Measurements from ENCODE around the gene KMT2A. TPM values are rescaled to one million over a fixed set of nuclear protein-coding genes. Genes with fewer than 3 reads are reported as not detected.
"Not testable (repeated sequence)": the region's sequence is repeated elsewhere in the genome, so short reads cannot be mapped to it uniquely, and the experiment has no call there.

Gene KMT2A
- total RNA-seq, 1 experiment from 2014 or later: 20.6 TPM

DNA sequence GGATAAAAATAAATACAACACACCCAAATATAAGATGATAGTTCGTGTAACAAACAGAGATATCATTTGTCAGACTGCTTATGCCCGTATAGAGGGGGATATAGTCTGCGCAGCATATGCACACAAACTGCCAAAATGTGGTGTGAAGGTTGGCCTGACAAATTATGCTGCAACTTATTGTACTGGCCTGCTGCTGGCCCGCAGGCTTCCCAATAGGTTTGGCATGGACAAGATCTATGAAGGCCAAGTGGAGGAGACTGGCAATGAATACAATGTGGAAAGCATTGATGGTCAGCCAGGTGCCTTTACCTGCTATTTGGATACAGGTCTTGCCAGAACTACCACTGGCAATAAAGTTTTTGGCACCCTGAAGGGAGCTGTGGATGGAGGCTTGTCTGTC, 124.5 kb downstream of the KMT2A start:
- H3K4me3 ChIP-seq (ENCODE audit: insufficient read depth, low read depth, low read length): no peak overlapping the region
- H3K27me3 ChIP-seq (ENCODE audit: control insufficient read depth, insufficient read depth, low read length): no peaks in the 10 kb centered on the region
- no peaks in the 10 kb centered on the region for H3K36me3 ChIP-seq (replicated peaks; ENCODE audit: control insufficient read depth, insufficient read depth, low read length)
- no peak for DNase-seq

DNA sequence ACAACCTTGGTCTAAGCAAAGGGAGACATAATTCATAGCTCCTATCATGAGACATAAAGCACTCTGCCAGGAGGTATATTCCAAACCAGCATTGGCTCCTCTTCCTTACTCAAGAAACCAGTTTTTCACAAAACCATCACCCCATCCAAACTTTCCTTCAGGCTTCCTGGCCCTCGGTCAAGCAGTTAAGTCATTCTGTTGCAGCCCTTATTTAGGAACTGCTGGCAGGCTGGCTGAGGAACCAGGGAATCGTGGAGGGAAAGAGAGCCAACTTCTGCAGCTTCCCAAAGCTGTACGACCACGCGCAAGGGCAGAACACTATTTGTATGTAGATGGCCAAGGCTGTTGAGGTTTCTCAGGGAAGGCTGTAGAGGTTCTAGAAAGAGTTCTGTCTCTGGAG, 128.8 kb downstream of the KMT2A start:
- H3K27me3 ChIP-seq (ENCODE audit: control insufficient read depth, insufficient read depth, low read length): no peaks in the 10 kb centered on the region
- no peaks in the 10 kb centered on the region for H3K36me3 ChIP-seq (replicated peaks; ENCODE audit: control insufficient read depth, insufficient read depth, low read length)
- H3K4me3 ChIP-seq (ENCODE audit: insufficient read depth, low read depth, low read length): no peak overlapping the region
- peak; percentile 20 for DNase-seq

DNA sequence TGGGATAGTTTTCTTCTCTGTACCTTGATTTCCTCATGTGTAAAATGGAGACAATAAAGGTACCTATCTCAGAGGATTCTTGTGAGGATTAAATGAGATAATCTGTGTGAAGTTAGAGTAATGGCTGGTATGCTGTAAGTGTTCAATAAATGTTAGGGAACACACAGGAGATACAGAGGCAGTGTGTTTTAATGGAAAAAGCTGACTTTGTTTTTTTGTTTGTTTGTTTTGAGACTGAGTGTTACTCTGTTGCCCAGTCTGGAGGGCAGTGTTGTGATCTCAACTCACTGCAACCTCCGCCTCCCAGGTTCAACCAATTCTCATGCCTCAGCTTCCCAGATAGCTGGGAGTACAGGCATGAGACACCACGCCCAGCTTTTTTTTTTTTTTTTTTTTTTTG, 133.4 kb downstream of the KMT2A start:
- Histone ChIP-seq H3K36me3 (replicated peaks; ENCODE audit: control insufficient read depth, insufficient read depth, low read length) (no peaks in the 10 kb centered on the region), H3K4me3 (ENCODE audit: insufficient read depth, low read depth, low read length) (no peak overlapping the region), H3K27me3 (ENCODE audit: control insufficient read depth, insufficient read depth, low read length) (no peaks in the 10 kb centered on the region)
- DNase-seq: no peak

DNA sequence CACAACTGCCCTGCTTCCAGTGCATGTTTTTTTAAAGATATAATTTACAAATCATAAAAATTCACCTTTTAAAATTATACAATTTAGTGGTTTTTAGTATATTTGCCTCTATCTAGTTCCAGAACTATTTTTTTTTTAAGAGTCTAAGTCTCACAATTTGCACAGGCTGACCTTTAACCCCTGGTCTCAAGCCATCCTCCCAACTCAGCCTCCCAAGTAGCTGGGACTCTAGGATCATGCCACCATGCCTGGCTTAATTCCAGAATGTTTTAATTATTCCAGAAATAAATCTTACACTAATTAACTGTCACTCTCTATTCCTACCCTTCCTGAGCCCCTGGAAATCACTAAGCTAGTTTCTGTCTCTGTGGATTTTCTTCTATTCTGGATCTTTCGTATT, 134.5 kb downstream of the KMT2A start:
- no peak overlapping the region for H3K4me3 ChIP-seq (ENCODE audit: insufficient read depth, low read depth, low read length)
- H3K36me3 ChIP-seq (replicated peaks; ENCODE audit: control insufficient read depth, insufficient read depth, low read length): no peaks in the 10 kb centered on the region
- DNase-seq: no peak
- H3K27me3 ChIP-seq (ENCODE audit: control insufficient read depth, insufficient read depth, low read length): no peaks in the 10 kb centered on the region

DNA sequence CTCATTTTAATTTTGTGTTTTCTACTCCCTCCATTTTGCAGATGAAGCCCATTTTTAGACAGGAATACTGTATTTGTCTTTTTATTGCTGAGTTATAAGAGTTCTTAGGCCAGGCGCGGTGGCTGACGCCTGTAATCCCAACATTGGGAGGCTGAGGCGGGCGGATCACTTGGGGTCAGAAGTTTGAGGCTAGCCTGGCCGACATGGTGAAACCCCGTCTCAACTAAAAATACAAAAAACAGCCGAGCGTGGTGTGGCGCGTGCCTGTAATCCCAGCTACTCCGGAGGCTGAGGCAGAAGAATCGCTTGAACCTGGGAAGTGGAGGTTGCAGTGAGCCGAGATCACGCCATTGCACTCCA, 135.4 kb downstream of the KMT2A start:
- not testable (repeated sequence) for DNase-seq; H3K36me3 ChIP-seq (replicated peaks; ENCODE audit: control insufficient read depth, insufficient read depth, low read length); H3K27me3 ChIP-seq (ENCODE audit: control insufficient read depth, insufficient read depth, low read length)
- H3K4me3 ChIP-seq (ENCODE audit: insufficient read depth, low read depth, low read length): peak overlapping the region; percentile 99

DNA sequence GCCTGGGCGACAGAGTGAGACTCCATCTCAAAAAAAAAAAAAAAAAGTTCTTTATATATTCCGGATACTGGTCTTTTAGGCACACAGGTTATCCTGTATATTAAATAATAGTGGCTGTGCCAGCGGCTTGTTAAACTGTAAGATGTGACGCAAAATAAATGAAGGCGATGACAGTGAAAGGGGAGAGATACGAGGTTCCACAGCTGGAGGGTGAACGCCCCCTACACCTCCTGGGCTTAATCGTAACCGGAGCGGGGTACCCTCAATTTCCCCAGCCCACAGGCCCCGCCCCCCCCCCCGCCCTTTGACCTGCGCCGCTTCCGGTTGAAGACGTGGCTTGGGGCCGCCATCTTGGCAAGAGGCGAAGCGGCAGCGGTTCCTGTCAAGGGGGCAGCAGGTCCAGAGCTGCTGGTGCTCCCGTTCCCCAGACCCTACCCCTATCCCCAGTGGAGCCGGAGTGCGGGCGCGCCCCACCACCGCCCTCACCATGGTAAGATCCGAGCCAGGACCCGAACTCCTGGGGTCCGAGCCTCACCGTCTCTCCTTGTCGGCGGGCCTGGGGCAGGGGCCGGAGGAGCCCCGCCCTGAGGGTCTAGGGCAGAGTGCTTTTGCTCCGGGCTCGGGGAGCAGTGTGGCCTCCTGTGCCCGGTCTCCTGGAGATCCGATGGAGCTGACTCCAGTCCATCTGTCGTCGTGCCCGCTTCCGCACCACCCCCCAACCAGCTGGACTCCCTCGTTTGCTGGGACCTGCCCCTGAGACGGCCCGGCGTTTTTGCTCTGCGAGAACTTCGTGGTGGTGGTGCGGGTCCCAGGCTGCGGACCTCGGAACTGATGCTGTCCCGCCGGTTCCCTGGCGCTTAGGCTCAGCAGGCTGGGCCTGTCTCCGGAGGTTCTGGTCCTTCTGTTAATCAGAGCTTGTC, 136.0 kb downstream of the KMT2A start, which contains the start of gene ARCN1:
ARCN1 (plus strand) TSS at position 349 of the 920 bp plus-strand sequence; CDS start at position 488, 139 bp downstream.
- H3K4me3 ChIP-seq (ENCODE audit: insufficient read depth, low read depth, low read length): peak within 1 kb of the TSS; percentile 99
- H3K27me3 ChIP-seq (ENCODE audit: control insufficient read depth, insufficient read depth, low read length): no peaks in the 10 kb centered on the region
- H3K36me3 ChIP-seq (replicated peaks; ENCODE audit: control insufficient read depth, insufficient read depth, low read length): no peaks in the 10 kb centered on the region
- peak; percentile 95 for DNase-seq

DNA sequence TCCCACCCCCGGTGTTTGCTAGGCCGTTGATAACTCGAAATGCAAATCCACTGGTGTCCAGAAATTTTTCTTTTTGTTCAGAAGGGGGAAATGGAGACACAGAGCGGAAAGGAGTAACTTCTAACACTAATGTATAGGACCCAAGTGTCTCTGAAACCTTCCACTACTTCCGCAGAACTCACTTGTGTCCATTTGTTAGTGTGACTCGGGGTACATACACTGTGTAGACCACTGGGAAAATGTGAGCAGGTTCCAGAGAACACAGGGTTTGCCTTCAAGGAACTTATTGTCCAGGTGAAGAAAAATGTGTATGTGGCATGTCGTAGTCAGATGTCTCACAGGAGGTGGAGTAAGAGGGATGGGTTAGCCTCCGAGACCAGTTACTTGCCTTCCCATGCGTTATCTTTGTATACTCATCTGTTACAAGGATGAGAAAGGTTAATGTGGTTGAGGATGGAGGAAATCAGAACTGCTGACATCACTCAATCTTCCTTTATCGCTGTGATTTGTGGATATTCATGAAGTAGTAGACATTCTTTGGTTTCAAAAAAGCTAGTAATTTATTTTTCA, 136.8 kb downstream of the KMT2A start:
- peak; percentile 39 for DNase-seq
- Histone ChIP-seq H3K27me3 (ENCODE audit: control insufficient read depth, insufficient read depth, low read length) (no peaks in the 10 kb centered on the region), H3K4me3 (ENCODE audit: insufficient read depth, low read depth, low read length) (peak overlapping the region; percentile 99)

DNA sequence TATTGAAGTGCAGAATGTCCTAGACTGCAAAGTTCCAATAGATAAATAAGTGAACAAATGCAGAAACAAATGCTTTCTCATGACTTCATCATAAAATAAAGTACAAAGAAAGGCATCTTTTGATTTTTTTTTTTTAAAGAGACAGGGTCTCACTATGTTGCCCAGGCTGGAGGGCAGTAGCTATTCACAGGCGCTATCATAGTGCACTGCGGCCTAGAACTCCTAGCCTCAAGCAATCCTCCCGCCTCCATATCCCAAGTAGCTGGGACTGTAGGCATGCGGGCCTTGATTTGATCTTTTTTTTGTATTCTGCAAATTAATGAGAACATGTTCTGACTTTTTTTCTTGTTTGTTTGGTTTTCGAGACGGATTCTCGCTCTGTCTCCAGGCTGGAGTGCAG, 138.3 kb downstream of the KMT2A start:
- Histone ChIP-seq H3K4me3 (ENCODE audit: insufficient read depth, low read depth, low read length) (no peak overlapping the region), H3K36me3 (replicated peaks; ENCODE audit: control insufficient read depth, insufficient read depth, low read length) (no peaks in the 10 kb centered on the region), H3K27me3 (ENCODE audit: control insufficient read depth, insufficient read depth, low read length) (no peaks in the 10 kb centered on the region)
- DNase-seq: no peak

More for the DNA sequence above, 136.8 kb downstream of the KMT2A start:
- H3K36me3 ChIP-seq (replicated peaks; ENCODE audit: control insufficient read depth, insufficient read depth, low read length): no peaks in the 10 kb centered on the region

Other genes starting within 250 kb of the KMT2A start
- not detected in 2 replicates for gene JAML, start 211.5 kb upstream of the KMT2A start, total RNA-seq (2014; rRNA removed; shearing (Covaris generic))
- 0.42 and 0.63 TPM in 2 replicates for gene MPZL3, start 184.1 kb upstream of the KMT2A start, total RNA-seq (2014; rRNA removed; shearing (Covaris generic))
- 0.38 and 0.48 TPM in 2 replicates for gene MPZL2, start 172.2 kb upstream of the KMT2A start, total RNA-seq (2014; rRNA removed; shearing (Covaris generic))
- not detected in 2 replicates for gene CD3E, start 131.8 kb upstream of the KMT2A start, total RNA-seq (2014; rRNA removed; shearing (Covaris generic))
- gene CD3D, start 93.8 kb upstream of the KMT2A start, total RNA-seq (2014; rRNA removed; shearing (Covaris generic)): 1.5 TPM in 1 of 2 replicates, not detected in the other
- not detected in 2 replicates for gene CD3G, start 92.1 kb upstream of the KMT2A start, total RNA-seq (2014; rRNA removed; shearing (Covaris generic))
- gene UBE4A, start 76.9 kb upstream of the KMT2A start, total RNA-seq (2014; rRNA removed; shearing (Covaris generic)): 34.3 and 39.1 TPM in 2 replicates
- gene ATP5MG, start 34.9 kb upstream of the KMT2A start, total RNA-seq (2014; rRNA removed; shearing (Covaris generic)): 98.8 and 118 TPM in 2 replicates
- gene TTC36, start 91.0 kb downstream of the KMT2A start, total RNA-seq (2014; rRNA removed; shearing (Covaris generic)): not detected in 2 replicates
- 17.5 and 23.5 TPM in 2 replicates for gene TMEM25, start 94.7 kb downstream of the KMT2A start, total RNA-seq (2014; rRNA removed; shearing (Covaris generic))
- 3.9 and 8.9 TPM in 2 replicates for gene IFT46, start 129.4 kb downstream of the KMT2A start, total RNA-seq (2014; rRNA removed; shearing (Covaris generic))
- gene ARCN1, start 135.9 kb downstream of the KMT2A start, total RNA-seq (2014; rRNA removed; shearing (Covaris generic)): 136 and 152 TPM in 2 replicates
- 48.7 and 55.0 TPM in 2 replicates for gene PHLDB1, start 171.1 kb downstream of the KMT2A start, total RNA-seq (2014; rRNA removed; shearing (Covaris generic))
- gene TREH, start 243.2 kb downstream of the KMT2A start, total RNA-seq (2014; rRNA removed; shearing (Covaris generic)): not detected in 2 replicates